Stimulated activated CD4-positive, alpha-beta T cell treated with anti-CD3 and anti-CD28 coated beads, Interleukin-1b, Interleukin-23, amount 100 ng/mL, for 48 hours (primary cell): Measurements from ENCODE around the gene SEBOX.

Experiments used
- DNase-seq: peaks from one replicate; pipeline ENCODE4 v3.0.0-alpha.2; 2020

The SEBOX gene

DNA sequence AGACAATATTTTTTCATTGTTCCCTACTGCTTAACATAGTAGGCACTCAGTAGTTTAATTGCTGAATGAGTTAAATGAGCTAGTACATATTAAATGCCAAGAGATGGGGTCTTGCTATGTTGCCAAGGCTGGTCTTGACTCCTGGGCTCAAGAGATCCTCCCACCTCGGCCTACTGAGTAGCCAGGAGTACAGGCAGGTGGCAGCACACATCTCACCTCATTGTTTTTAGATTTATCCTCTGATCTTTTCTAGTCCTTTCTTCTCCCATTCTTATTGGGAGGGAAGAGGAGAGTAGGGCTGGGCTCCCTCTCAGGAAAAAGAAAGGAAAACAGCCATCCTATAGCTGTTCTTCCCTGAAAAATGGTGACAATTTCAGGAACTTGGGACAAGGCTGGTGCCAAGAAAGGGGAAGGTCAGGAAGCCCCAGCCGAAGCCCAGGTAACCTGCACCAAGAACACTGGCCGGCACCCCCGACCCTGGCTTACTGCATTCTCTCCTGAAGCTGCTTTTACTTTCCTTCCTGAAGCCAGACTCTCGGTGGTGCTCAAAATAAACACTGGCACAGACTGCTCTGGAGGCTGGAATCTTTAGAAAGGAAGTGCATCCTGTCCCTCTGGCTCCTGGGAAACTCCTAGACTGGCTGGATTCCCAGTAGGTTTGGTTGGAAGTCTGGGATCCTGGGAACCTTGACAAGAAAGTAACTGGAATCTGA lies 26.8 kb downstream of the SEBOX start:
- no peak for DNase-seq

DNA sequence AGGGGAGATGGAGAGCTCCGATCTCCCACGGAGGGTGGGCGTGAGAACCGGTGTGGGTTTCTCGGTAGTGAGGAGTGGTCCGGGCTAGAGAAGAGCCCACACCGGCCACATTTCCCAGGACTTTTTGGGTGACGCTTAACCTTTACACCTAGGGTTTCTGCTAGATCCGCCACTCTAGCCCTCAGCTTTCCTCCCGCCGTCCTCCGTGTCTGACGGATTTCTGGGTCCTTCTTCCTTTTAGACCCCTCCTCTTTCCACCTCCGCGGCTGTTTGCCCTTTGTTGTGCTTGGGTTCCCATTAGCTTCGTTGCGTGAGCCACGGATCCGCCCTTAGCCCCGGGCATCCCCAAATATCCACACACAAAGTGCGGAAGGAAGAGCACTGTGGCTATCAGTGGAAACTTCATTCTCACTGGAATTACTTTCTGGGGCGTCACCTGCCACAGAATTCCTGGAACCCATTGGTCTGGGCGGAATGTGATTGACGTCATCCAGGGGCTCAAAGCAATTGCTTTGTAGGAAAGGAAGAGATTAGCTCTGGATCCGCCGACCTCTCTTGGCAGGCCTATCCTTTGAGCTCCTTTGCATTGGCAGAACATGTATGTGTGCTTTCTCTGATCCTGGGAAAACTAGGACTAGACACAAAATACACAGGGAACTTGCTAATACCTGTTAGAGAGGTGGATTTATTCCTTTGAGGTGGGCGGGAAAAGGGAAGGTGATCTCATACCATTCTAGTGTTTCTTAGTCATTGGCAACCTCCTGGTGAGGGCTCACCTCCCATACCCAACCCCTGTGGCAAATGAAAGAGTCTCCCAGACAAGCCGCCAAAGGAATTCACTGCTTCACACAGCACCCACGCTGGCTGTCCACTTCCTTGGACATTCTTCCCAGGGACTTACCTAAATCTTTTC lies 28.8 kb downstream of the SEBOX start:
- DNase-seq = peak; percentile 20

DNA sequence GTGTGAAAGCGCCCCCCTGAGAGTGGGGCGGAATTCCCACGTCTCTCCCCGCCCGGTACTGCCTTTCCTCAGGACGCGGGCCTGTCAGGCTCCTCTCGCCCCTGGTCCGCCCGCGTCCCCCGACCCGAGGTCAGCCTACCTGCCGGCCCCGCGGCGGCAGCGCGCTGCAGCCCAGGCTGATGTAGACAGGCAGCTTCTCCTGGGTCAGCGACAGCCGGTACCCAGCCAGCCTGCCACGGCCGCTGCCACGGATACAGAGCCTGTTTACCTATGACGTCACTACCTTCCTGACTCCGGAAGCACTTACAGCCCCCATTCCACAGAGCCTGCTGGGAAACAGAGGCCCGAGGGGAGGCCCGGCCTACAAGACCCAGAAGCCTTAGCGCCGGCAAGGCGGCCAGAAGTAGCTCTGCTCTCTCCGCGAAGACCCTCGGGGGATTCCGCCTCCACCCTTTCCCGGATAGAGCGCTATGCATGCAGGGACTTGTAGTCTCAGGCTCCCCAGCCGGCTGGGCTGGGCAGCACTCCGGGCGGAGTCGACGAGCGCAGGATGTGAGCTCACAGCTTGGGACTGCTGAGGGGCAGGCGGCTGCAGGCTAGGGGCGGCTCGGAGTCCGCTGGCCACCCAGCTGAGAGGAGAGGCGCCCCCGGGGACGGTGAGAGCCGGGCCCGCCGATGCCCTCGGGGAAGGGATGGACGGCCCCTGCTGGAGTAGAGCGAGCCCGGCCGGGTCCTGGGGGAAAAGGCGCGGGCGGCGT lies 29.6 kb downstream of the SEBOX start, which contains the start of the genes IFT20 and TNFAIP1:
Gene IFT20, minus strand, starts transcription at position 272 of the 758 bp plus-strand sequence. CDS start 3,487 bp downstream, outside the sequence.
Gene TNFAIP1, plus strand, starts transcription at position 561 of the 758 bp plus-strand sequence. CDS start 3,761 bp downstream, outside the sequence.
- DNase-seq = peak; percentile 99

DNA sequence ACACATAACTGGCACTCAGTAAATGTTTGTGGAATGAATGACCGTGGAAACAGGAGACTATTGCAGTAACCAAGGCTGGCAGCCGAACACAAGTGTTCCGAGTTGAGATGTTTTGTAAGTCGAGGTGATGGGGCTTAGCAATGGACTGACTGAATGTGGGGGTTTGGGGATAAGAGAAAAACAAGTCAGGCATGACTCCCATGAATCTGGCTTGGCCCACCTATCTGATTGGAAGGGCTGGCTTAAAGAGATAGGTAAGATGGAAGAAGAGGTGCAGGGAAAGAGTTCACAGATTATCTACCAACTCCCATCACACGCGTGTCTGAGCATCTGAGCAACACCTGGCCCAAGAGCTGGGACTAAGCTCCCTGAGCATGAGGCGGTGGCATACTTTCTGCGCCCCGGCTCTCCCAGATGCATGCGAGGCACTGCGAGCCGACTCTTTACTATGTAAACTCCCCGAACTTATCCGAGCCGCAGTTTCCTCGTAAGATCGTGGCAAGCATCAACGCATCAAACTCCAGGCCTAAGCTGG lies 30.3 kb downstream of the SEBOX start:
- DNase-seq = no peak

DNA sequence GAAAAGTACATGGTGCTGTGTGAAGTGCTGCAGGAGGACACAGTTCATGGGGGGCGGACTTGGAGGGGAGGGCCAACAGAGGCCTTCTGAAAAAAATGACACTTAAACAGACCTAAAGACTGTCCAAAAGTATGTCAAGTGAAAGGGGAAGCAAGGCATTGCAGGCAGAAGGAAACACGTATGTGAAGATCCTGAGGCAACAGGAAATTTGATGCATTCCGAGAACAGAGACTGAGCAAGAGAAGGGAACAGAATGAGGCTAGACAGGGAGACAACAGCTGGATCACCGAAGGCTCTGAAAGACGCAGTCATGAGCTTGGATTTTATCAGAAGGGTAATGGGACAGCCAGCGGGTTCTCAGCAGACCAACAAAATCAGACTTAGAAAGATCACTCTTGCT lies 30.8 kb downstream of the SEBOX start:
- no peak for DNase-seq

DNA sequence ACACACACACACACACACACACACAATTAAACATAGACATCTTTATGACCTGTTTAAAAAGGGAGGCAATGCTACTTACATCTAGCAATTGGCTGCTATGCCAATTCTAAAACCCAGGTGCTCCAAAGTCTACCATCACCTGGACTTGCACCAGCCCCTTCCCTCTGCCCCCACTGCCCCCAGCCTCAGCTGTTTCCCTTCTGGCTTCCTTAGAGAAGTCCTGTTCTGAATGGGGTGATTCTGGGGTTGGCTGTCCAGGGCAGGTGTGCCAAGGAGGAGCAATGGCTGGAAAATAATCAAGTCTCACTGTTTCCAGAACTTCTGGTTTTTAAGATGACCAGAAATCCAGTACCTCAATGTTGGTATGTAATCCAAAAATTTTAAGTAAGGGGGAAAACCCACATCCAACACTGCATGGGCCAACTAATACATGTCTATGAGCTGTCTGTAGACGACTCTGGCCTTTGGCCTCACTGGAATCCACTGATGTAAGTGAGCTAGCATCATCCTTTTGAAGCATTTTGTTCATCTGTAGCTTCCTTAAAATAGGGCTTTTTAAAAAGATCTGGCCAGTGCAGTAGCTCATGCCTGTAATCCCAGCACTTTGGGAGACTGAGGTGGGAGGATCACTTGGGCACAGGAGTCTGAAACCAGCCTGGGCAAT lies 31.8 kb downstream of the SEBOX start:
- no peak for DNase-seq

DNA sequence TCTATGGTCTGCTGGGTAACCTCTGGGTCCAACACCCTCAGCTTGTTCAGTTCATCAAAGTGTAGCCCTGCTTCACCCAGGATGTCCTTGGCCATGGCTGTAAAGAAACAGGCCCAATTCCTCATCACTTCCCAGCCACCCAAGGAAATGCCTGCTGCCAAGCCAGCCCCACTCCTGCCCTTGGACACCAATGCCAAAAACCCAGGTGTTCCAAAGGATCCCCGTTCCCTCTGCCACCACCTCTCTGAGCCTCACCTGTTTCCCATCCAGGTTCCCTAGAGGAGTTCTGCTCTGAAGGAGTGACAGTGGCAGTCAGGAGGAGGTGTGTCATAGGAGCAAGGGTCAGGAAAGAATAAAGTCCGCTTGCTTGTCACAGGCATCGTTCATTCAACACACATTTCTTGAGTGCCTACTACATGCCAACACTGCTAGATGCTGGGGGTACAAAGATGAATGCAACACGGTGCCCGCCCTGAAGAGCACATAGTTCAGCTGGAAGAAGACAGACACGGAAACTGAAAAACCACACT lies 33.0 kb downstream of the SEBOX start:
- DNase-seq = no peak

DNA sequence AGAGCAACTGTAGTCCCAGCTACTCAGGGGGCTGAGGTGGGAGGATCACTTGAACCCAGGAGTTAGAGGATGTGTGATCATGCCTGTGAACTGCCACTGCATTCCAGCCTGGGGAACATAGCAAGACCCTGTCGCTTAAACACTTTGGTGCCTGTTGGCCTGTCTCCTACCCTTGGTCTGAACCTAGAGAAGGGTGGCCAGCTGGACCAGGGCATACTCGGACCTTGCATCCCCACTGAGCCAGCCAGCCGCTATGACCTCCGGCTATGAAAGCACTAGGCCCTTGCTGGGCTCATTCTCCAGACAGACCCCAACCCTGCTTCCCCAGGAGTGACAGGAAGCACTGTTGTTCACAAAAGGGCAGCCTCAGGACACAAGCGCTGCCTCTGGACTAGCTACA lies 34.3 kb downstream of the SEBOX start:
- DNase-seq = no peak

DNA sequence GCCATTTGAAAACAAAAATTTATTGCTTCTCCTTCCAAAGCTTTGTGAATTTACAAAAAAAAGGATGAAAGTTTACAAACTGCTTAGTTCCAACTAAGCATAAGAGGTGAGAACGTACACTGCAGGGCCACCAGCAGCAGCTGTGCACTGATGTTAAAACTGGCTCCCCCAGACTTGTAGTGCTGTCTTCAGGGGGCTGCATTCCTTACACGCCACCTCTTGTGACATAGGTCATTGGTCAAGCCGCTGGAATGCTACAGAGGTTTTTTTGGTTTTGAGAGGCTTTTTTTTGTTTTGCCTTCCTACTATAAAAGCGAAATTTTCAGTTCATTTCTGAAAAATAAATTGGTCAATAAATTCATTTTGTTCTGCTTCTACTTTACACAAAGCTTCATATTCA lies 36.7 kb downstream of the SEBOX start:
- no peak for DNase-seq

DNA sequence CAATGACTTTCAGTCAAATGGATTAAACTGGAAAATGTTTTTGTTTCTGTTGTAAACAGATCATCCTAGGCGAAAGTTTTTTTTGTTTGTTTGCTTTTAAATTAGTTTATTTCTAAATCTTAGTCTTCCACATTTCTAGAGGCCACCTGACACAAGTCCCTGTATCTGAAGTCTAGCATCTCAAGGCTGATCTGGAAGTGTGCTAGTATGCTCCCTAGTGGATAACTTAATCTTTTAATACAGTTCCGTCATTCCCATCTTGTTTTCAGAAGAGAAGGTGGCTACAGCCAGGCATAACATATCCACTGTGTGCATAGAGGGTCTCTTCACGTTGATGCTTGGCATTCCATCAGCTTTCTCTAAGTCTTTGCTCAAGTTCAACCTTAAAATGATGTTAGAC lies 37.3 kb downstream of the SEBOX start:
- no peak for DNase-seq

DNA sequence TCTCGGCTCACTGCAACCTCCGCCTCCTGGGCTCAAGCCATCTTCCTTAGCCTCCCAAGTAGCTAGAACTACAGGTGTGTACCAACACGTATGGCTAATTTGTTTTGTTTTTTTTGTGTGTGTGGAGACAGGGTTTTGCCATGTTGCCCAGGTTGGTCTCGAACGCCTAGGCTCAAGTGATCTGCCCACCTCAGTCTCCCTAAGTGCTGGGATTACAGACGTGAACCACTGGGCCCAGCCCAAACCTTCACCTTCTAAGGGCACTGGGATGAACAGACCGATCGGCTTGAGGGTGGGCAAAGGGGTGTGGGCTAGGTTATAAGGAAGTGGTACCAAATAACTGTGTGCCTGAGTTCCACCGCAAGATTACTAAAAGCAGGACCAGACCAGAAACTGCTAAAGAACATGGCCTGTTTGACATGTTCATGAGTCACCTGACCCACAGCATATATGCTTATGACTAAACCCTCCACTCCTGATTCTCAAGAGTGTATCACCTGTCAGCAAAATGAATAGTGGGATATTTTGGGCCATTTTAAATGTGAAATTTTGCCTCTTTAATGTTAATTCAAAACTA lies 37.9 kb downstream of the SEBOX start:
- DNase-seq = peak; percentile 27

DNA sequence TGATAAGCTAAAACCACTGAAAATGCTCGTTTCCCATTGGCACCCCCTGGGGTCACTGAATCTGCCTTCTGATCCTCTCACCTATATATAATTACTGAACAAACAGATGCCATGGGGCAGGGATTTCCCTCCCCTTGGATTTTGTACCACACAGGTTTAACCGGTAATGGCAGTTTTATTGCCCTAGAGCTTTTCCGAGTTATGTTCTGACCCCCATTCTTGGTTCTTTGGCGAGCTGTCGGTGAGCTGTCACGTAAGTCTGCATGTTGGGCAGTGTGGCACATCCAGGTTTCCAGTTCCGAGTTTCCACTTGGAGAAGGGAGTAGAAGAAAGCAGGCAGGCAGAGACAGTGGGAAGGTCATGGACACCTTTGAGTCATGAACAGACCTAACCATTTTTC lies 38.9 kb downstream of the SEBOX start:
- no peak for DNase-seq

DNA sequence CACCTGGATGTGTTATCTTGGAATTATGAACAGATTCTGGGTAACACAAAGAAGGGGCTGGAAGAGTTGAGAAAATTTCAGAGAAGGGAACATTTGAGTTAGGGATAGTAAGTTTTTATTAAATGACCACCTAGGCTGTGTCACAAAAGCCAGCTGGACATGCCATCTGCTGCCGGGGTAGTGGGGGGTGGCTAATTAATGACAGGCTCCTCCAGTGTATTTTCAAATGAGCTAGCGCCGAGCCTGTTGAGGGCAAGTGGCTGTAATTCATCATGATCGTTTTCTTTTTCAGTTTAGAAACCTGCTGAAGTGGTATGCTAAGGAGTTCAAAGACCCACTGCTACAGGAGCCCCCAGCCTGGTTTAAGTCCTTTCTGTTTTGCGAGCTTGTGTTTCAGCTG lies 39.8 kb downstream of the SEBOX start:
- no peak for DNase-seq

DNA sequence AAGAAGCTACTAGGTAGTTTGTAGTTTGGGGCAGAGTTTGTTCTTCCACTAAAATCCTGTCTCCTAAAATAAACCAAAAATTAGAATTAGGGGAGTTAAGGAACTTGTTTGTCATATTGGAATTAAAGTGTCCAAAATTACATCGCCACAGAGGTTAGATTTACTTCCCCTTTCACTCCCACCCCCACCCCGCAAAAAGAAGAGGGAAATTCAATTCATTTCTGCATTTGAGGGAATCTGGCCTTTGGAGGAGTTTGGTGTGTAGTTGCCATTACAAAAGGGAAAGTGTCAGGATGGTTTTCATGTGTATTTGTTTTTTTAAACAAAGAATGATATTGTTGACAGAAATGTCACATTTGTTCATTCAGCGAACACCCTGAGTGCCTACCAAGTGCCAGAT lies 40.2 kb downstream of the SEBOX start:
- DNase-seq = no peak

DNA sequence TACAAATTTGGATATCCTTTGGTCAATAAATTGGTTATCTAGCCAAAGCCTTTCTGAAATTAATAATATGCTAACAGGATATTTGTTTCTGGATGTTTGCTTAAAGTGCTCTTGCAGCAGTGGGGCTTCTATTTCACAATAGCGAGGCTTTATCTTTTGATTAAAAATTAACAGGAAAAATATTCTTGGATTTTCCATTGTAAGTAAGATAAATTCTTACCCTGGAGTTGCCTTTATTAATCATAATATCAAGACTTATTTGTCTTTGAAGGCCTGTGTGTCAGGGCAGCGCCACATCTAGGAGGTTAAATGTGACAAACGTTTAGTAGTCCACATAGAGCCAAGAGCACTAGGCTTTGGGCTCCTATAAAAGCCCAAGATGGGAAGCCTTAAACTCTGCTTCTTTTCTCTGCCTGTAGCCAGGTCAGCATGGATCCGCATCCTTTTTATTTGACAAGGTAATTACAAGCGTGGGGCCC lies 40.7 kb downstream of the SEBOX start:
- no peak for DNase-seq

DNA sequence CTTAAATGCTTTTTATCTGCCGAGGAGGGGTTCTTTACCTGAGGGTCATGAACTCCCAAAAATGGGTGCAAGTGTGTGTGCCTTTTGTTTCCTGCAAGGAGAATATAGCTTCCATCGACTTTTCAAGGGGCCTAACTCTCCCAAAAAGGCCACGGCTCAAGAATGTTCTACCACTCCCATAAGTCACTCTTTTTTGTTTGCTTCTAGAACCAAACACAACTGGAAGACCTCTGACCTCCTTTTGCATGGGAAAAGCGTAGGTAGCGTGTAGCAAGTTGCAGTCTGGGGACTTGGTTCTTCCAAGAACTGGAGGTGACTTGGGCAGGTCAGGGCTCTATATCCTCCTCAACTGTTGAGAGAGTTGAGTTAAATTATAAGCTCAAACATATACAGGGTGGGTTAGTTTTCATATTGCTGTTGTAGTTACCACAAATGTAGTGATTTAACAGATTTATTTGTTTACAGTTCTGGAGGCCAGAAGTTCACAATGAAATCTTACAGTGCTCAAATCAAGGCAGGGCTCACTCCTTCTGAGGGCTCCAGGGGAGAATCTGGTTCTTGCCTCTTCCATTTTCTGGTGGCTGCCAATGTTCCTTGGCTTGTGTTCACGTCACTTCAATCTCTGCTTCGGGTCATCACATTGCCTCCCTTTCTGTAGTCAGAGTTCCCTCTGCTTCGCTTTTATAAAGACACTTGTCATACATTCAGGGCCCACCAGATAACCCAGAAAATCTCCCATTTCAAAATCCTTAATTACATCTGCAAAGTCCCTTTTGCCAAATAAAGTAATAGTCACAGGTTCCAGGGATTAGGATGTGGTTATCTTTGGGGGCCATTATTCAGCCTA lies 44.6 kb downstream of the SEBOX start:
- no peak for DNase-seq

DNA sequence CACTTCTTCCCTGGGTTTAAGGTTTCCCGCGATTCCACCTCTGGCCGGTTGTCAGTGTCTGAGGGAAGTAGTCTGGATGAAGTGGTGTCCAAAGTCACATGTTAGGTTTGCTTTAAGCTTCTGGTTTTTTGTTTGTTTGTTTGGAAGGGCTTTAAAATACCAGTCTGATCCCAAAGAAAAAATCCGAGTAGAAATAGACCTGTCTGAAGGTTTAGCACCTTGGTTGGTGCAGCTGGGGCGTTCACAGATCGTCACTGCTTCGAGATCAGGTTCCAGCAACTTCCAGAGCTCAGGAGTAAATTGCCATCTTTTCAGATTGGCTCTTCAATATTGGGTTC lies 45.4 kb downstream of the SEBOX start:
- DNase-seq = no peak

DNA sequence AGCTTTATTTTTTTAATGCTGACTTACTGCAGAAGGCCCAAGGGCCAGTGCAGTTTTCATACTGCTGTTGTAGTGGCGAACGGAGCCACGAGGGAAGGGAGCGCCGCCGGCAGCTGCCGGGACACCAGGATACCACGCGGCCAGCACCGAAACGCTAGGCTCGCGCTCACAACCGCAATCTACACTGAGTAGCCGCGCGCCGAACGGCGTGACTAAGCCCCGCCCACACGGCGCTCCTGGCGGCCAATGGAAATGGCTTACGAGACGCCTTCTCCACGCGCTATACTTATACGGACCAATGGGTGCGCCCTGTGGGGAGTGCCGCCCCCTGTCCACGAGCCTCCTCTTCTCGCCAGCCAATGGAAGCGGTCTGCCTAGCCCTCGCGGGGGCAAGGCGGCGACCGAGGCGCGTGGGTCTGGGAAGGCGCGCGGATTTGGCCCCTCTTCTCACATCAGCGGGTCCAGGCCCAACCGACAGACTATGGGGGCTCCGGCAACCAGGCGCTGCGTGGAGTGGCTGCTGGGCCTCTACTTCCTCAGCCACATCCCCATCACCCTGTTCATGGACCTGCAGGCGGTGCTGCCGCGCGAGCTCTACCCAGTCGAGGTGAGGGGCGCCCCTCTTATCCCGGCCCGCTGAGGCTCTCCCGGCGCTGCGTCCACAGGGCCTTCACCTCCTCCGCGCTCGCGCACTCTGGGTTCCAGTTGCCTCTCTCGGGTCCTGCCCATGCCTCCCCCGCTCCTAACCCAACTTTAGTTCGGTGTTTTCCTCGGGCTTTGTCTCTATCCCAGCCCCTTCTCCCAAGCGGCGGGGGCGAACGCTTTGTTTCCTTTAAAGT lies 46.0 kb downstream of the SEBOX start, which contains the start of gene TMEM97:
Gene TMEM97, plus strand, starts transcription at position 442 of the 839 bp plus-strand sequence. Its CDS starts 40 bp downstream, at position 482.
- peak; percentile 97 for DNase-seq

DNA sequence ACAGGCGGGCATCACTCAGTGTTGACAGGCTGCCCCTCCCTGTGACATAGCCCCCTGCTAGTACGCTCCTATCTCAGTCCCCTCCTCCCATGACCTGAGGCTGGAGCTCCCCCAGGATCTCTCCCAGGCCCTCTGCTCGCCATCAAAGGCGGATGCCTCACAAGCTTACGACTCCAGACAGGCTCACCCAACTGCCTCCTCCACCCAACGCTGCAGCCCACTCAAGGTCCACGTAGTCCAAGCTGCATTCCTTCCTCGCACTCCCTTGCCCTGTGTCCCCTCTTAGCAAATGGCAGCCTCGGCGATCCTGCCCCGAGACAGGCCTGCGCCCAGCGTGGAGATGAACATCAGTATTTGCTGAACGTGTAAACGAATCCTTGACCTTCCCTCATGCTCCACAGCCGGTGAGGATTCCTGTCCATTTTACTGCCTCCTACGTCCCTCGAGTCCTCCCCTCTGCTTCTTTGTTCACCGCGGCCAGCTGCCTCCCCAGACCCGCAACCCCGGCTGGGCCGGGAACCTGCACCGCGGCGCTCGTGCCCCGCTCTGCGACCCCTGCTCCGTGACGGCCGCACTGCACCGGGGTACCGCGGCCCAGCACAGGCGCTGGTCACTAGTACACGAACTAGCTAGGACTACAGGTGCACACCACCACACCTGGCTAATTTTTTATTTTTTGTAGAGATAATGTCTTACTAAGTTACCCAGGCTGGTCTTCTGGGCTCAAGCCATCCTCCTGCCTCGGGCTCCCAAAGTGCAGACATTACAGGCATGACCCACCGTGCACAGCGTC lies 46.8 kb downstream of the SEBOX start:
- no peak for DNase-seq
